Measurements from ENCODE around the gene OLFML1. TPM values are rescaled to one million over a fixed set of nuclear protein-coding genes. Genes with fewer than 3 reads are reported as not detected.
A peak's percentile ranks its signal among the peaks of the same experiment; 100 is the strongest.

The OLFML1 gene
- total RNA-seq, 1 donor from 2014 or later = 6.5 TPM

GRCh38 chr11:7469351-7469865, 15.9 kb upstream of the OLFML1 start:
- ATAC-seq (ENCODE audit: poor library complexity) (no peak), DNase-seq (no peak)
- intact Hi-C loops (cut with DNase I) = no loop called here

- intact Hi-C loops (cut with DNase I) = no loop called here
- DNase-seq = no peak
- no peak for ATAC-seq (ENCODE audit: poor library complexity)
These were observed 14.2 kb upstream of the OLFML1 start for GRCh38 chr11:7471071-7471470.

GRCh38 chr11:7473717-7474116, 11.6 kb upstream of the OLFML1 start:
- ATAC-seq (ENCODE audit: poor library complexity) (peak; percentile 83), DNase-seq (no peak)
- intact Hi-C loops (cut with DNase I) = no loop called here

- DNase-seq = no peak
- intact Hi-C loops (cut with DNase I) = no loop called here
- no peak for ATAC-seq (ENCODE audit: poor library complexity)
These were observed 5.2 kb upstream of the OLFML1 start for GRCh38 chr11:7480113-7480512.

- DNase-seq = no peak
- ATAC-seq (ENCODE audit: poor library complexity) = no peak
- intact Hi-C loops (cut with DNase I) = no loop called here
These were observed 1.2 kb upstream of the OLFML1 start for GRCh38 chr11:7484131-7484530.

- ATAC-seq (ENCODE audit: poor library complexity) (no peak), DNase-seq (no peak)
- intact Hi-C loops (cut with DNase I) = no loop called here
These were observed 661 bp upstream of the OLFML1 start for GRCh38 chr11:7484645-7485044.

GRCh38 chr11:7486098-7486780, 933 bp downstream of the OLFML1 start:
- ATAC-seq (ENCODE audit: poor library complexity) = peak; percentile 13
- intact Hi-C loops (cut with DNase I) = no loop called here
- no peak for DNase-seq

- ATAC-seq (ENCODE audit: poor library complexity) (peak; percentile 50), DNase-seq (no peak)
- intact Hi-C loops (cut with DNase I) = no loop called here
These were observed 1.5 kb downstream of the OLFML1 start for GRCh38 chr11:7486781-7487140.

- DNase-seq (no peak), ATAC-seq (ENCODE audit: poor library complexity) (no peak)
- intact Hi-C loops (cut with DNase I) = no loop called here
These were observed 2.1 kb downstream of the OLFML1 start for GRCh38 chr11:7487360-7487759.

- no peak for ATAC-seq (ENCODE audit: poor library complexity)
- DNase-seq = no peak
- intact Hi-C loops (cut with DNase I) = no loop called here
These were observed 3.4 kb downstream of the OLFML1 start for GRCh38 chr11:7488681-7489080.

GRCh38 chr11:7489376-7489775, 4.1 kb downstream of the OLFML1 start:
- no peak for DNase-seq
- intact Hi-C loops (cut with DNase I) = no loop called here
- ATAC-seq (ENCODE audit: poor library complexity) = no peak

GRCh38 chr11:7490054-7490453, 4.7 kb downstream of the OLFML1 start:
- DNase-seq (no peak), ATAC-seq (ENCODE audit: poor library complexity) (peak; percentile 33)
- intact Hi-C loops (cut with DNase I) = no loop called here

- DNase-seq (no peak), ATAC-seq (ENCODE audit: poor library complexity) (no peak)
- intact Hi-C loops (cut with DNase I) = no loop called here
These were observed 5.2 kb downstream of the OLFML1 start for GRCh38 chr11:7490535-7490934.

- ATAC-seq (ENCODE audit: poor library complexity) (peak; percentile 52), DNase-seq (no peak)
- intact Hi-C loops (cut with DNase I) = no loop called here
These were observed 6.9 kb downstream of the OLFML1 start for GRCh38 chr11:7492253-7492652.

GRCh38 chr11:7493670-7494069, 8.4 kb downstream of the OLFML1 start:
- DNase-seq (no peak), ATAC-seq (ENCODE audit: poor library complexity) (no peak)
- intact Hi-C loops (cut with DNase I) = no loop called here

GRCh38 chr11:7494086-7494745, 8.9 kb downstream of the OLFML1 start:
- ATAC-seq (ENCODE audit: poor library complexity) (no peak), DNase-seq (no peak)
- intact Hi-C loops (cut with DNase I) = no loop called here

- peak; percentile 70 for ATAC-seq (ENCODE audit: poor library complexity)
- intact Hi-C loops (cut with DNase I) = no loop called here
- peak; percentile 53 for DNase-seq
These were observed 10.7 kb downstream of the OLFML1 start for GRCh38 chr11:7495882-7496551.

GRCh38 chr11:7498193-7498592, 12.9 kb downstream of the OLFML1 start:
- no peak for DNase-seq
- no peak for ATAC-seq (ENCODE audit: poor library complexity)
- intact Hi-C loops (cut with DNase I) = no loop called here

- intact Hi-C loops (cut with DNase I) = no loop called here
- no peak for ATAC-seq (ENCODE audit: poor library complexity)
These were observed 13.8 kb downstream of the OLFML1 start for GRCh38 chr11:7499081-7499480.

GRCh38 chr11:7500251-7500650, 14.9 kb downstream of the OLFML1 start:
- intact Hi-C loops (cut with DNase I) = no loop called here
- DNase-seq (no peak), ATAC-seq (ENCODE audit: poor library complexity) (no peak)

More at GRCh38 chr11:7499081-7499480, 13.8 kb downstream of the OLFML1 start:
- DNase-seq = no peak
